GM23248 (cell line): Measurements from ENCODE around the gene CACNB2. TPM values are rescaled to one million over a fixed set of nuclear protein-coding genes. Genes with fewer than 3 reads are reported as not detected.

Source experiments
- DNase-seq: peaks from one replicate; pipeline ENCODE4 v3.0.0-alpha.2; 2015
- H2AFZ ChIP-seq: fragments of 200-600 bp; sonication (generic); 2 replicates; pipeline ENCODE4 v1.6.1; 2016; ENCODE audit warnings: antibody characterized with exemption
- H3F3A ChIP-seq: fragments of 200-600 bp; sonication (generic); 2 replicates; pipeline ENCODE4 v1.6.1; 2016; ENCODE audit warnings: mild to moderate bottlenecking, antibody characterized with exemption, mixed run types; ENCODE audit not compliant: insufficient read depth
- H3K27ac ChIP-seq: fragments of 200-600 bp; sonication (generic); 2 replicates; pipeline ENCODE4 v1.5.1; 2016; ENCODE audit warnings: mild to moderate bottlenecking
- H3K27me3 ChIP-seq: fragments of 200-600 bp; sonication (generic); replicated peaks from 2 replicates; pipeline ENCODE4 v1.6.1; 2016; ENCODE audit warnings: mild to moderate bottlenecking; ENCODE audit not compliant: insufficient read depth
- H3K36me3 ChIP-seq: fragments of 200-600 bp; sonication (generic); 2 replicates; pipeline ENCODE4 v1.6.1; 2016; ENCODE audit warnings: low read depth, mild to moderate bottlenecking
- H3K4me1 ChIP-seq: fragments of 200-600 bp; sonication (generic); 2 replicates; pipeline ENCODE4 v1.6.1; 2016; ENCODE audit warnings: mild to moderate bottlenecking; ENCODE audit not compliant: insufficient read depth
- H3K4me2 ChIP-seq: fragments of 200-600 bp; sonication (generic); one replicate; pipeline ENCODE4 v1.6.1; 2016; ENCODE audit warnings: mild to moderate bottlenecking; ENCODE audit not compliant: unreplicated experiment
- H3K4me3 ChIP-seq: fragments of 200-600 bp; sonication (generic); 2 replicates; pipeline ENCODE4 v1.5.1; 2016; ENCODE audit warnings: mild to moderate bottlenecking
- H3K79me2 ChIP-seq: fragments of 200-600 bp; sonication (generic); 2 replicates; pipeline ENCODE4 v1.6.1; 2016; ENCODE audit warnings: mild to moderate bottlenecking; ENCODE audit not compliant: insufficient read depth
- H3K9ac ChIP-seq: fragments of 200-600 bp; sonication (generic); 2 replicates; pipeline ENCODE4 v1.6.1; 2016; ENCODE audit warnings: mild to moderate bottlenecking
- H3K9me2 ChIP-seq: fragments of 200-600 bp; sonication (generic); 2 replicates; pipeline ENCODE4 v1.6.1; 2016; ENCODE audit warnings: mixed run types, mild to moderate bottlenecking, moderate library complexity; ENCODE audit not compliant: insufficient read depth
- H3K9me3 ChIP-seq: fragments of 200-600 bp; sonication (generic); one replicate; pipeline ENCODE4 v1.6.1; 2017; ENCODE audit warnings: low read depth
- H4K20me1 ChIP-seq: fragments of 200-600 bp; sonication (generic); 2 replicates; pipeline ENCODE4 v1.6.0; 2016; ENCODE audit not compliant: insufficient read depth
- EZH2 ChIP-seq: fragments of 200-600 bp; sonication (generic); IDR thresholded peaks from 2 replicates; pipeline ENCODE4 v1.6.1; 2018; ENCODE audit warnings: antibody characterized with exemption, mild to moderate bottlenecking; ENCODE audit not compliant: insufficient read depth, poor library complexity, severe bottlenecking
- EZH2phosphoT487 ChIP-seq: fragments of 200-600 bp; sonication (generic); IDR thresholded peaks from 2 replicates; pipeline ENCODE4 v1.6.1; 2018; ENCODE audit warnings: antibody characterized with exemption, moderate library complexity, mild to moderate bottlenecking, low read depth; ENCODE audit not compliant: insufficient read depth
- WGBS, 2 experiments: methylation state at CpG; one replicate each; pipeline ENCODE4 v1.1.6; 2015 to 2017; ENCODE audit warnings: low lambda C conversion rate in 2 of 2, low coverage in 1 of 2; ENCODE audit errors: missing lambda C conversion rate in 2 of 2; 5-methylcytosine and 5-hydroxymethylcytosine counted together
- in situ Hi-C: fragments of 300-500 bp; cut with MboI; formaldehyde crosslinking; loops from 2 replicates; pipeline ENCODE4 v1.15.0; 2020
- polyA plus RNA-seq: library from polyadenylated mRNA; unstranded; fragments of >200 nt; fragmentation: Nextera tagmentation; extraction: Ambion mirVana; gene quantifications from 2 replicates; pipeline ENCODE4 v1.2.1, GENCODE V29; 2016
- total RNA-seq: library from RNA; depleted of rRNA; stranded (reverse); fragments of >200 nt; shearing (Covaris generic); gene quantifications from 2 replicates; pipeline ENCODE4 v1.2.3, GENCODE V29; 2014

The CACNB2 gene
- total and polyA plus RNA-seq, 2 experiments from 2014 or later: 0.31 to 0.32 TPM

DNA sequence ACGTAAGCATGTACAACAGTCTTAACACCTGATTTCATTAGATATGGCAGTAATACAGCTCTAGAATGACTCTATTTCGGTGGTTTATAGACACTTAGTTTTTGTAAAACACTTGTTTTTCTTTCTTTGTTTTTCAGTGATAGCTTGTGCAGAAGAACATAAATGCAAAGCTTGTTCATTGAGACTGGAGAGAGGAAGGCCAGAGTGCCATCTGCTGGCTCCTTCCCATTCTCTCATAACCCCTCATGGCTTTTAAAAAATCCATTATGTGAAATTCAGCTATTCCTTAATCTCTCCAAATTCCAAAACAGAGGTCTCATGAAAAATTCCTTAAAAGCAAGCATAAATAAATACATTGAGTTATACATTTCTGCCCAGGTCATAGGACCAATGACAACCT is 76.3 kb downstream of the CACNB2 start:
- in situ Hi-C loops: loop anchor here (5.0 kb wide), 1 partner anchor 359 kb away; no protein-coding TSS in a partner anchor
- 52 to 54% methylated on average over 2 of the region's 2 CpGs for WGBS, 2 experiments
- DNase-seq: peak; percentile 62
- H3F3A ChIP-seq: no peaks in the 10 kb centered on the region
- H4K20me1 ChIP-seq: no peaks in the 10 kb centered on the region
- H3K79me2 ChIP-seq: no peaks in the 10 kb centered on the region
- H3K4me1 ChIP-seq: no peaks in the 10 kb centered on the region
- no peak overlapping the region for H3K4me3 ChIP-seq
- no peaks in the 10 kb centered on the region for H3K36me3 ChIP-seq
- no peak overlapping the region for H3K4me2 ChIP-seq
- no peaks in the 10 kb centered on the region for H3K27me3 ChIP-seq
- no peak overlapping the region for H2AFZ ChIP-seq
- no peak overlapping the region for H3K27ac ChIP-seq
- TF ChIP-seq EZH2 (no peak), EZH2phosphoT487 (no peak)
- H3K9me3 ChIP-seq: no peaks in the 10 kb centered on the region
- H3K9ac ChIP-seq: no peak overlapping the region
- H3K9me2 ChIP-seq: no peaks in the 10 kb centered on the region

DNA sequence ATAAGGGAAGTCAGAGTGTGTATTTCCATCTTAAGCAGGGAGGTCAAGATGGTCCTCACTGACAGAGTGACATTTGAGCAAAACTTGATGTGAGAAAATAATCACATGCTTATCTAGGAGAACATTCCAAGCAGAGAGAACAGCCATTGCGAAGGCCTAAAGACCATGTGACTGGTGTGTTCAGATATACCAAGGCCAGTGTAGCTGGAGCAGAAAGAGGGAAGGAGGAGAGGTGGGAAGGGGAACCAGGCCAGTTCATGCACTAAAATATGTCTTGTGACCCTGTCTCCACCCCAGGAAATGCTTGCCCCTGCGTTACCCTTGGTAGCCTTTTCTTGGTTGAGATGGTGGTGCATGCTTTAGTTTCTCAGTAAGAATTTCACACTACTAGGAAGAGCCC is 77.4 kb downstream of the CACNB2 start:
- H3K79me2 ChIP-seq: no peaks in the 10 kb centered on the region

DNA sequence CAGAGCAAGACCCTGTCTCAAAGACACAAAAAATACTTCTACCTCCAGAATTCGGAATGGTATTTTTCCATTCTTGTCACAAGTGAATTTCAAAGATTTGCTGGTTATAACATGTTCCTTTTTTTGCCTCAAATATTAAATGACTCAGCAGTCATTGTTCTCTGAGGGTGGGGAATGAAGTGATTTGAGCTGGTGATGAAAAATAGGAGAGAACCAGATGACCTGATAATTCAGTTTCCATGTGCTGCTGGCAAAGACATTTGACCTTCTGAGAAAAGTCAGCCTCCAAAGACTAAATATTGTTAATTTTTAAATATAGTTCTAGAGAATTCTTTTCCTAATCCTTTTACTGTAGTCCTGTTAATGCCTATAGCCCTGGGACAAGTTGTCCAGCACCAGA is 78.9 kb downstream of the CACNB2 start:
- Histone ChIP-seq H3K36me3 (no peaks in the 10 kb centered on the region), H3K4me3 (no peak overlapping the region), H3F3A (no peaks in the 10 kb centered on the region), H3K79me2 (no peaks in the 10 kb centered on the region), H3K27me3 (no peaks in the 10 kb centered on the region), H2AFZ (no peak overlapping the region), H3K4me2 (no peak overlapping the region), H3K4me1 (no peaks in the 10 kb centered on the region), H3K9me2 (no peaks in the 10 kb centered on the region), H3K27ac (no peak overlapping the region), H3K9me3 (no peaks in the 10 kb centered on the region), H3K9ac (no peak overlapping the region), H4K20me1 (no peaks in the 10 kb centered on the region)
- DNase-seq: no peak
- TF ChIP-seq EZH2phosphoT487: no peak
- no peak for TF ChIP-seq EZH2
- 16 to 47% methylated on average over 1 of the region's 1 CpG for WGBS, 2 experiments
- in situ Hi-C loops: loop anchor here (5.0 kb wide), 1 partner anchor 362 kb away; no protein-coding TSS in a partner anchor

More for the DNA sequence above, 77.4 kb downstream of the CACNB2 start:
- Histone ChIP-seq H3K27ac (no peak overlapping the region), H3K36me3 (no peaks in the 10 kb centered on the region), H3K4me2 (no peak overlapping the region), H3K9me3 (no peaks in the 10 kb centered on the region), H3K9ac (no peak overlapping the region), H2AFZ (no peak overlapping the region), H3K27me3 (no peaks in the 10 kb centered on the region), H3K9me2 (no peaks in the 10 kb centered on the region), H3K4me1 (no peaks in the 10 kb centered on the region), H3F3A (no peaks in the 10 kb centered on the region), H3K4me3 (no peak overlapping the region), H4K20me1 (no peaks in the 10 kb centered on the region)
- no peak for TF ChIP-seq EZH2
- TF ChIP-seq EZH2phosphoT487: no peak
- in situ Hi-C loops: loop anchor here (5.0 kb wide), 1 partner anchor 360 kb away; no protein-coding TSS in a partner anchor
- WGBS, 2 experiments: 100% methylated on average over 2 of the region's 2 CpGs
- no peak for DNase-seq

DNA sequence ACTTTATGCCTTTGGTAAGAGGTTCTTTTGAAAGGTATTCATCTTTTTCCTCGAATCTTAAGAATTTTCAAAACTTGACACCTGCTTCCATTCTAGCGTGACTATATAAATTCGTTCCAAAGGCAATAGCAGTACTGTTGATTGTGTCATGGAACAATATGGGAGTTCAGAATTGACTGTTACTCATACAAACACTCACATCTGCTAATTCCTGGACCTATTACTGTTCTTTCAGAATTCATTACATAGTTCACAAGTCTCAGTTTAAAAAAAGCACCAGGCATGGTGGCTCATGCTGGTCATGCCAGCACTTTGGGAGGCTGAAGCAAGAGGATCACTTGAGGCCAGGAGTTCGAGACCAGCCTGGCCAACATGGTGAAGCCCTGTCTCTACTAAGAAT is 80.9 kb downstream of the CACNB2 start:
- Histone ChIP-seq H3K9ac (no peak overlapping the region), H3F3A (no peaks in the 10 kb centered on the region), H3K4me2 (no peak overlapping the region), H3K27ac (no peak overlapping the region), H3K9me2 (no peaks in the 10 kb centered on the region), H3K9me3 (no peaks in the 10 kb centered on the region), H3K4me1 (no peaks in the 10 kb centered on the region), H3K36me3 (no peaks in the 10 kb centered on the region), H4K20me1 (no peaks in the 10 kb centered on the region), H2AFZ (no peak overlapping the region), H3K4me3 (no peak overlapping the region), H3K79me2 (no peaks in the 10 kb centered on the region), H3K27me3 (no peaks in the 10 kb centered on the region)
- TF ChIP-seq EZH2phosphoT487 (no peak), EZH2 (no peak)
- peak; percentile 43 for DNase-seq
- in situ Hi-C loops: no loop called here
- 77 to 80% methylated on average over 4 of the region's 4 CpGs for WGBS, 2 experiments

DNA sequence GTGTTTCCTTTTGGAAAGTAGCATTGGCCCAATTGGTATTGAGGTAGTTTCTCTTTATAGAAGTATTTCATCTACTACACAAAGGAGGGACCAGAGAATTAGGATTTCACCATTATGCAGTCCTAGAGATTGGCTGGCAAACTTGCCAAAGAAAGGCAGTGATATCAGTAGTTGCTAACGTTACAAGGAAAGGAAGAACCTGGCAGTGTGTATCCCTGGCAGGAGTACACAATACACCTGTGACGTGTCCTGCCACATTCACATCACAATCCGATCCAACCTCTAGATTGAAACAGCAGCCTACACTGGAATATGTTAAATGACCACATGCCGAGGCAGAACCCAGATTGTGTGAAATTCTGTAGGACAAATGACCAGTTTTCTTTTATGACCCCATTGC is 81.7 kb downstream of the CACNB2 start:
- WGBS, 2 experiments: 77 to 85% methylated on average over 4 of the region's 4 CpGs

More for the DNA sequence above, 81.7 kb downstream of the CACNB2 start:
- in situ Hi-C loops: no loop called here
- H2AFZ ChIP-seq: no peak overlapping the region
- H3K4me3 ChIP-seq: no peak overlapping the region
- TF ChIP-seq EZH2phosphoT487 (no peak), EZH2 (no peak)
- no peaks in the 10 kb centered on the region for H3K4me1 ChIP-seq
- H3K27ac ChIP-seq: no peak overlapping the region
- no peaks in the 10 kb centered on the region for H4K20me1 ChIP-seq
- H3K27me3 ChIP-seq: no peaks in the 10 kb centered on the region
- H3K36me3 ChIP-seq: no peaks in the 10 kb centered on the region
- no peak overlapping the region for H3K4me2 ChIP-seq
- H3K9ac ChIP-seq: no peak overlapping the region
- no peaks in the 10 kb centered on the region for H3K9me3 ChIP-seq
- no peaks in the 10 kb centered on the region for H3F3A ChIP-seq
- DNase-seq: no peak
- H3K9me2 ChIP-seq: no peaks in the 10 kb centered on the region
- H3K79me2 ChIP-seq: no peaks in the 10 kb centered on the region
